Eye (tissue), 1 donor: ENCODE data around the gene TH.
A peak's percentile ranks its signal among the peaks of the same experiment; 100 is the strongest.

Source experiments
- DNase-seq: peaks from one replicate; pipeline ENCODE4 v3.0.0-alpha.2; 2015

Gene TH

DNA sequence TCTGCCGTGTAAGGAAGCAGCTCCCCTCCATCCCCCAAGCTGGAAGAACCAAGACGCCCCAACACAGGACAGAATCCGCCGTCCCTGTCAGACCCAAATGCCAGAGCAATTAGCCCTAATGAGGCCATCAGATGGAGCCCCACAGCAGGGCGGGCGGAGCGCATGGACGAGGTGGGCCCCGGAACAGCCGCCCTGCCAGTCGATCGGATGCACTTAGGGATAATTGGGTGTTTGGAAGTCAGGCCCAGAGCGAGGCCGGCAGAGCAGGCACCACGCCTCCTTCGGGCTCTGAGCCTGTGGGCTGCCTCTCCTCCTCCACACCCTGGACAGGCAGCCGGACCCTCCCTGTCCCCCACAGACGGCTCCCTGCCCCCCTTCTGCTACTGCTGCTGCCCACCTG lies 5.5 kb upstream of the TH start:
- peak; percentile 85 for DNase-seq

- no peak for DNase-seq
Measured at GRCh38 chr11:2176389-2176900, 4.8 kb upstream of the TH start.

GRCh38 chr11:2175659-2176058 lies 4.0 kb upstream of the TH start:
- DNase-seq: no peak

DNA sequence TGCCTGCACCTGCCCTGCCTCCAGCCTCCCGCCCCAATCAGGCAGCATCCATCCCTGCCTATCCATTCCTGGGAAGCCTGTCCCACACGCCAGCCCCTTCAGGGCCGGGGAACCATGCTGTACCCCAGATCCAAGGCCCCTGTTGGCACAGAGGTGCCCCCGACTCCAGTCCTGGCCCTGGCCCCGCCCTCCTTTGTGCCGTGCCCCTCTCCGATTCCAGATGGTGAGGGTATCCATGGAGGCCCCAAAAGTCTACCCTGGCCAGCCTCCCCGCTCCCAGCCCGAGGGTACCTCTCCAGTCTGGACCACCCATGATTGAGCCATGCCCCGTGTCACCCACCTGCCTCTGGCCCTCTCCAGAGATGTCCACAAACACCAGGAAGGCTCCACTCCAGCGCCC lies 2.7 kb upstream of the TH start:
- no peak for DNase-seq

GRCh38 chr11:2173761-2174160 lies 2.1 kb upstream of the TH start:
- DNase-seq: no peak

DNA sequence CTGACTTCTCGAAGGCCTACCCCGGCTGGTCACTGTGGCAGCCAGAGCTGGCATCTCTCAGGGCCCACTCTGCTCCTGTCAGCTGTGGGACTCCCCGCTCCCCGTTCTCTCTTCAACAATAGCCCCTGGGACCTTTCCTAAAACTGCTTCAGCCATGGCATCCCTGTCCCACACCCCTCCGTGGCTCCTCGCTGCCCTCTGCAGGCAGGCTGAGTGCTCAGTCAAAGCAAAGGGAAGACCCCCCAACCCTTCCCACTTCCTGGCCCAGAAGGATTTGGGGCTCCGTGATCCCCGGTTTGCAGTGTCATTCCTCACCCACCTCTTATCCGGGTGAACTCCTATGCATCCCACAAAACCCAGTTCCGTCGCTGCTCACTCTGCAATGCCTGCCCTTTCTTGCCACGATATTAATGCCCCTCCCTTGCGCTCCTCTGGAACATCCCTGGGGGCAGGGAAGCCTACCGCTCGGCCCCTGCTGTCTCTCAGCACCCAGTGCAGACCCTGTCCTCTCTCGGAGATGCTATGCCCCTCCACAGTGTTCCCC lies 1.6 kb upstream of the TH start:
- DNase-seq: no peak

- no peak for DNase-seq
Measured at GRCh38 chr11:2172676-2173075, 1.1 kb upstream of the TH start.

GRCh38 chr11:2169626-2170570 lies 1.7 kb downstream of the TH start:
- DNase-seq: no peak

DNA sequence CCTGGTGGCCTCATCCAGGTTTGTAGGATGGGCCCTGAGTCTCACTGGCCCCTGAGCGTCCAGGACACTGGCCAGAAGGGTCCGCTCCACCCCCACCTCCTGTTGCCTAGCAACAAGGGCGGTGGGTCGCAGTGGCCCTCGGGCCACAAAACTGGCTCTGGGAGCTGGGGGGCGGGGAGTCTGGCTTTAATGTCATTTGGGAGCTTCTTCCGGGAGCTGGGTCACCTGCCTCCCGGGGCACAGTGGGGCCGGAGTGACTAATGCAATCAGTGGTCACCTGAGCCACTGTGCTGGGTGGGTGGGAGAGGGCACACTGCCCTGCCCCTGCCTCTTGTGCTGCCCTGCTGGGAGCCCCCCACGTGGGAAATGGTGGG lies 2.6 kb downstream of the TH start:
- no peak for DNase-seq

DNA sequence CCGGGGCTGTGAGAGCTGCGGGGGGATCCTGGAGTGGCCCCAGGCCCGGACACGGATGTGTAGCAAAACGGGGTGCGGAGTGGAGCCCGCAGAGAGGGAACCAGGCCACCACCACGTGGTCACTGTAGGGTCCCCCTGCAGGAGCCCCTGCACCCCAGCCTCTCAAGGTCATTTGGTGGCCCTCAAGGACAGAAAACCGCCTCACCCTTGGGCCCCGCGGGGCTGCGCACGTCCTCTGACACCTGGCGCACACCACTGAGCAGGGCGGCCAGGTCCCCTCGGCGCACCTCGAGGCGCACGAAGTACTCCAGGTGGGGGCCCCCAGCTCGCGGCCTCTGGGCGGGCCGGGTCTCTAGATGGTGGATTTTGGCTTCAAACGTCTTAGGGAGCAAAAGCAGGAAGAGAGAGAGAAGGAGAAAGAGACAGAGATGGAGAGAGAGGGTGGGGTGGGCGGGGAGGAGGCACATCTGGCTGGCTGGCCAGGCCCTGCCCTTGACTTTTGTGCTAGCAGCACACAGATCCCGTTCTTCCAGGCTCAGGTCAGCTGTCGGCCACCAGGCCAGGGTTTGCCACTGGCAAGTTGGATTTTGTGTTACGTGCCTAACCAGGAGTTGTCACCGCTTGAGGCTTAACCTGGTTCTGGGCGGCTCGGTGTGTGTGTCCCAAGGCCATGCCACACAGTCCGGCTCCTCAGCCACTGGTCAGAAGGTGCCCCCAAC lies 3.2 kb downstream of the TH start:
- DNase-seq: no peak

GRCh38 chr11:2167141-2168045 lies 4.2 kb downstream of the TH start:
- no peak for DNase-seq

DNA sequence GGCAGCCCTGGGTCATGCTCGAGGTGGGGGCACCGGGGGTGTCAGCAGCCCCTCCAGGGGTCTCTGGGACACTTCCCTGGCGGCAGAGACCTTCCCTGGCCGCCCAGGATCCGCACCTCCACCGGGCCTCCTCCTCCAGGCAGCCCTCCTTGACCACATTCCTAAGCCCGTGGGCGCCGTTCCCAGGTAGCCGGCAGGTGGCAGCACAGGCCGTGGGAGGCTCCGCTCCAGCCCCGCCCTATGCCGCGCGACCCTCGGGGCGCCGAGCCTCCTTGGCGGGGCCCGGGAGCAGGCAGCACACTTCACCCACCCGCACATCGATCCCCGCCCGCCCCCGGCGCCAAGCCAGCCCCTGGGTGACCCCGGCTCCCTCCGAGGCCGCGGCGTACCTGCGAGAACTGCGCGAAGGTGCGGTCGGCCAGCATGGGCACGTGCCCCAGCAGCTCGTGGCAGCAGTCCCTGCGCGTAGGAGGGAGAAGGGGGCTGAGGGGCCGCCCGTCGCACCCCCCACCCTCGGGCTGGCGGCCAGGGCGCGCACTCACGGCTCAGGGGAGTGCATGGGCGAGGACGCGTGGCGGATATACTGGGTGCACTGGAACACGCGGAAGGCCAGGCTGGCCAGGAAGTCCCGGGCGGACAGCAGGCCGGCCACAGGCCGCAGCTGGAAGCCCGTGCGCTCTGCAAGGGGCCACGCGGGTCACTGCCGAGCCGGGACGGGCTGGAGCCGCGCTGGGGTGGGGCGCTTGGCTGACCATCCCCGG lies 5.3 kb downstream of the TH start:
- DNase-seq: peak; percentile 83

DNA sequence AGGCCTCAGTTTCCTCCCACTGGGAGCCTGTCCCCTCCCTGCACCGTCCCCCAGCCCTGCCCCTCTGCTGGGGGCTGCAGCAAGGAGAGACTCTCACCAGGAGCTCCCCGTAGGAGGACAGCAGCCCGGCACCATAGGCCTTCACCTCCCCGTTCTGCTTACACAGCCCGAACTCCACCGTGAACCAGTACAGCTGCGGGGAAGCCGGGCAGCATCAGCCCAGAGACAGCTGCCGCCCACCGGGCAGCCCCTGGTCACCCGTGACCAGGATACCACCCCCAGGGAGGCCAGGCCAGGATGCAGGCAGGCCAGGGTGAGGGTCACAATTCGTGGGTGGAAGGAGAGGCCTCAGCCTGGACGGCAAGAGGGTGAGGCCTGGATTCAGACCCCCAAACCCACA lies 6.0 kb downstream of the TH start:
- DNase-seq: no peak

GRCh38 chr11:2164861-2165555 lies 6.6 kb downstream of the TH start:
- DNase-seq: no peak

DNA sequence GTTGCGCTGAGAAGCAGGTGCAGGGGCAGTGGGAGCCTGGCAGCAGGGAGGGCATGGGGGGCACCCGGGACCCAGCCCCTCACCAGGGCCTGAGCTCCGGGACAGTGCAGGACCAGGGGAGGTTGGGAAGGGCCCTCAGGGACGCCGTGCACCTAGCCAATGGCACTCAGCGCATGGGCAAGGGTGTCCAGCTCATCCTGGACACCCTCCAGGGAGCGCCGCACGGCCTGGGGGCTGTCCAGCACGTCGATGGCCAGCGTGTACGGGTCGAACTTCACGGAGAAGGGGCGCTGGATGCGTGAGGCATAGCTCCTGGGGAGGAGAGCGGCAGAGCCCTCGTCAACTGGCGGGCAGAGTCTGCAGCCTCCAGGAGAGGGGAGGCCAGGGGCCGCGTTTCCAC lies 7.5 kb downstream of the TH start:
- DNase-seq: no peak

DNA sequence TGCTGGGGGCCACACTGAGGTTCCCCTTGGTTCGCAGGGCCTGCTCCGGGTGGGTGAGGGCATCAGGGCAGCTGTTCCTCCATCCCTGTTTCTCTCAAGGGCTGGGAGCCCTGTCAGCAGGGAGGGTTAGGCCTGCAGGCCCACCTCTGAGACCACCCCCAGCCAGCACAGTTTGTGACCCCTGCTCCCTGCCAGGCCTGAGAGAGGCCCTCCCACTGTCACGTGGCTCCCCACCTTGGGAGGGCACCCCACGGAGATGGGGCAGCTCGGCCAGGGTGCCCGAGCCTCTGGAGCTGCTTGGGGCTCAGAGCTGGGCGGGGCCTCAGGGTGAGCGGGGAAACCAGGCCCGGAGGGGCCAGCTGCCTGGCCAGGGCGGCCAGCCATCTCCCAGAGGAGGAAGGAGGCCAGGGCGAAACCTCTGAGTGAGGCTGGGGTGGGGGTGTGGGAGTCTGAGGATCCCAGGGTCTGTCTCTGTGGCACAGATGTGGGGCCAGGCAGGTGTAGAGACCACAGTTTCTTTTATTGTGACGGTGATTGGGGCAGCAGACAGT lies 8.1 kb downstream of the TH start:
- no peak for DNase-seq

DNA sequence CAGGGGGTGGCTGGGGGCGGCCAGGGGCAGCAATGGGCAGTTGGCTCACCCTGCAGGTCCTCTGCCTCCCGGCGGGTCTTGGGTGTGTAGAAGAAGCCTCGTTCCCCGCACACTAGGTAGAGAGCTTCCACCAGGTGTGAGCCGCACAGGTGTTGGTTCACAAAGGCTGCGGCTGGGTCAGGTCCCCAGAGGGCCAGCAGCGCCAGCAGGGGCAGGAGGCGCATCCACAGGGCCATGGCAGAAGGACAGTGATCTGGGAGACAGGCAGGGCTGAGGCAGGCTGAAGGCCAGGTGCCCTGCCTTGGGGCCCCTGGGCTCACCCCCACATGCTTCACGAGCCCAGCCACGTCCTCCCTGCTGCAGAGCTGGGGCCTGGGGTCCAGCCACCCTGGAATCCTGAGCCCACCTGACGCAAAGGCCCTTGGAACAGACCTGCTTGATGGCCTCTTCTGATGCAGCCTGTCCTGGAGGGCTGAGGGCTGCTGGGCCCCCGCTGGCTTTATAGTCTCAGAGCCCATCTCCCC lies 10.8 kb downstream of the TH start, which contains the start of gene INS:
Gene INS, minus strand, starts transcription at position 474 of the 524 bp plus-strand sequence. Its CDS starts 238 bp downstream, at position 236.
- DNase-seq: no peak

- no peak for DNase-seq
Measured at GRCh38 chr11:2159536-2160413, 11.8 kb downstream of the TH start.

GRCh38 chr11:2158966-2159365 lies 12.6 kb downstream of the TH start:
- no peak for DNase-seq
